SK-N-MC (cell line): ENCODE measurements around the gene SSR4.
"Not testable (repeated sequence)": the region's sequence is repeated elsewhere in the genome, so short reads cannot be mapped to it uniquely, and the experiment has no call there.

Experiments
- DNase-seq: peaks from one replicate; pipeline ENCODE4 v3.0.0-alpha.2; 2011; ENCODE audit warnings: low read depth, low spot score
- H3K27ac ChIP-seq: fragments of 200-600 bp; sonication (generic); 2 replicates; pipeline ENCODE4 v1.5.1; 2016; ENCODE audit warnings: mixed run types
- H3K36me3 ChIP-seq: fragments of 200-600 bp; sonication (generic); 2 replicates; pipeline ENCODE4 v1.6.1; 2017; ENCODE audit warnings: antibody characterized with exemption, low read length, mixed read lengths; ENCODE audit not compliant: insufficient read depth
- H3K4me3 ChIP-seq: fragments of 200-600 bp; sonication (generic); 2 replicates; pipeline ENCODE4 v1.5.1; 2016
- H3K9ac ChIP-seq: fragments of 200-600 bp; sonication (generic); 2 replicates; pipeline ENCODE4 v1.8.0; 2017; ENCODE audit warnings: mixed run types, mixed read lengths; ENCODE audit not compliant: insufficient read length
- H3K9me3 ChIP-seq: fragments of 200-600 bp; sonication (generic); 2 replicates; pipeline ENCODE4 v1.6.1; 2017; ENCODE audit warnings: low read depth, mild to moderate bottlenecking, antibody characterized with exemption, low read length, moderate library complexity, mixed read lengths
- EZH2 ChIP-seq: fragments of 200-600 bp; sonication (generic); IDR thresholded peaks from one replicate; pipeline ENCODE4 v1.6.1; 2017; ENCODE audit warnings: antibody characterized with exemption
- FOXP2 ChIP-seq: optimal IDR thresholded peaks from 2 replicates; pipeline ENCODE3; 2011; ENCODE audit warnings: mild to moderate bottlenecking, moderate library complexity; ENCODE audit not compliant: insufficient read depth; ENCODE audit errors: extremely low read length, control extremely low read depth
- POLR2AphosphoS5 ChIP-seq: IDR thresholded peaks from 2 replicates; pipeline ENCODE4 v1.6.1; 2012; ENCODE audit warnings: mild to moderate bottlenecking, low read depth, low read length, borderline replicate concordance

The SSR4 gene

GRCh38 chrX:153805436-153805835 lies 11.0 kb downstream of the SSR4 start:
- no peak for TF ChIP-seq FOXP2
- TF ChIP-seq POLR2AphosphoS5 = no peak
- TF ChIP-seq EZH2 = no peak
- no peak for DNase-seq
- no peak overlapping the region for H3K9ac ChIP-seq
- no peak overlapping the region for H3K27ac ChIP-seq
- no peaks in the 10 kb centered on the region for H3K36me3 ChIP-seq
- H3K9me3 ChIP-seq = no peaks in the 10 kb centered on the region
- no peak overlapping the region for H3K4me3 ChIP-seq

- TF ChIP-seq EZH2 (no peak), POLR2AphosphoS5 (no peak), FOXP2 (no peak)
- Histone ChIP-seq H3K9me3 (no peaks in the 10 kb centered on the region), H3K4me3 (no peak overlapping the region)
Measured at GRCh38 chrX:153806999-153807575, 12.6 kb downstream of the SSR4 start.

GRCh38 chrX:153807976-153808375 lies 13.5 kb downstream of the SSR4 start:
- TF ChIP-seq FOXP2 = no peak
- TF ChIP-seq EZH2 = no peak
- TF ChIP-seq POLR2AphosphoS5 = no peak
- Histone ChIP-seq H3K4me3 (no peak overlapping the region), H3K9me3 (no peaks in the 10 kb centered on the region), H3K9ac (no peak overlapping the region), H3K27ac (no peak overlapping the region), H3K36me3 (no peaks in the 10 kb centered on the region)
- DNase-seq = no peak

More at GRCh38 chrX:153806999-153807575, 12.6 kb downstream of the SSR4 start:
- Histone ChIP-seq H3K27ac (no peak overlapping the region), H3K9ac (no peak overlapping the region), H3K36me3 (no peaks in the 10 kb centered on the region)
- no peak for DNase-seq

GRCh38 chrX:153812220-153812619 lies 17.8 kb downstream of the SSR4 start:
- no peaks in the 10 kb centered on the region for H3K9me3 ChIP-seq
- H3K4me3 ChIP-seq = no peak overlapping the region
- no peak for TF ChIP-seq FOXP2
- no peak for TF ChIP-seq POLR2AphosphoS5
- TF ChIP-seq EZH2 = no peak
- no peak overlapping the region for H3K9ac ChIP-seq
- H3K36me3 ChIP-seq = no peaks in the 10 kb centered on the region
- H3K27ac ChIP-seq = no peak overlapping the region
- DNase-seq = no peak

GRCh38 chrX:153813161-153813560 lies 18.7 kb downstream of the SSR4 start:
- Histone ChIP-seq H3K9me3 (no peaks in the 10 kb centered on the region), H3K36me3 (no peaks in the 10 kb centered on the region), H3K4me3 (no peak overlapping the region), H3K27ac (no peak overlapping the region), H3K9ac (no peak overlapping the region)
- no peak for DNase-seq
- TF ChIP-seq EZH2 = no peak
- TF ChIP-seq POLR2AphosphoS5 = no peak
- TF ChIP-seq FOXP2 = no peak

GRCh38 chrX:153814591-153815315 lies 20.3 kb downstream of the SSR4 start:
- peak overlapping the region; percentile 64; the same call in 1 of the 2 replicates for H3K27ac ChIP-seq
- H3K9me3 ChIP-seq = no peaks in the 10 kb centered on the region
- TF ChIP-seq EZH2 (no peak), FOXP2 (no peak), POLR2AphosphoS5 (no peak)
- no peak overlapping the region for H3K4me3 ChIP-seq
- H3K36me3 ChIP-seq = no peaks in the 10 kb centered on the region
- no peak for DNase-seq
- H3K9ac ChIP-seq = no peak overlapping the region

- DNase-seq = no peak
- Histone ChIP-seq H3K9ac (no peak overlapping the region), H3K36me3 (no peaks in the 10 kb centered on the region), H3K4me3 (no peak overlapping the region), H3K9me3 (no peaks in the 10 kb centered on the region), H3K27ac (no peak overlapping the region)
- TF ChIP-seq POLR2AphosphoS5 (no peak), FOXP2 (no peak), EZH2 (no peak)
Measured at GRCh38 chrX:153816831-153817690, 22.6 kb downstream of the SSR4 start.

GRCh38 chrX:153818064-153818463 lies 23.6 kb downstream of the SSR4 start:
- not testable (repeated sequence) for H3K27ac ChIP-seq, H3K9me3 ChIP-seq, H3K4me3 ChIP-seq, H3K36me3 ChIP-seq, DNase-seq, H3K9ac ChIP-seq
